GM18511 (cell line): ENCODE measurements around the gene MAPK8IP3.

Experiments used
- ATAC-seq: cut with Tn5 transposase; IDR thresholded peaks from one replicate; pipeline ENCODE4 v1.9.1; 2021; ENCODE audit warnings: mild to moderate bottlenecking, moderate library complexity; ENCODE audit not compliant: unreplicated experiment

The MAPK8IP3 gene

GRCh38 chr16:1772908-1773702 lies 67.1 kb downstream of the MAPK8IP3 start, which contains the start of gene MRPS34:
Gene MRPS34 (minus strand): TSS chr16:1773134. CDS start chr16:1773119, 15 bp downstream.
- ATAC-seq, result peak; percentile 56

DNA sequence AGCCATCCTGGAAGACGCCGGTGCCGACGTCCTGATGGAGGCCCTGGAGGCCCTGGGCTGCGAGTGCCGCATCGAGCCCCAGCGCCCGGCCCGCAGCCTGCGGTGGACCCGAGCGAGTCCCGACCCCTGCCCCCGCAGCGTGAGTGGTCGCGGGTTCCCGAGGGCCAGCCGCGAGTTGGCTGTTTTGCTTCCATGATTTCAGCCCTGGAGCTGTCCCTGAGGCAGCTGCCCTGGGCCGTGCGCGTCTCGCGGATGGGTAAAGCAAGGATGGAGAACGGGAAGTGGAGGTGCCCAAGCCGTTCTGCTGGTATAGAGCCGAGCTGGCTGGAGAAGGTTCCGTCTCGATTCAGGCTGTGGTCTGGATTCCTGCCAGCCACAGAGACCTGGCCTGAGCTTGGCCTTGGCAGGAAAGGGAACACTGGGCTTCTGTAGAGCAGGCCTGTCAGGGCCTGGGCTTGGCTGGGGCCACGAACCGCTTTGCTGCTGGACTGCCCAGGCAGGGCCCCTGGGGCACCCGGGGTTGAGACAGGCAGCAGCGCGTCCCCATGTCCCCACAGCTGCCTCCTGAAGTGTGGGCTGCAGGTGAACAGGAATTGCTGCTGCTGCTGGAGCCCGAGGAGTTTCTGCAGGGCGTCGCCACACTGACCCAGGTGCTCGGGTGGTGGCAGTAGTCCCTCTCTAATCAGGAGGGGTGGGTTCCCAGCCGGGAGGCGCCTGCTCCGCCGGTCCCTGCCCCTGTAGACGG lies 67.9 kb downstream of the MAPK8IP3 start:
- ATAC-seq, result no peak

- no peak for ATAC-seq
These were observed 68.4 kb downstream of the MAPK8IP3 start for GRCh38 chr16:1774448-1774780.

DNA sequence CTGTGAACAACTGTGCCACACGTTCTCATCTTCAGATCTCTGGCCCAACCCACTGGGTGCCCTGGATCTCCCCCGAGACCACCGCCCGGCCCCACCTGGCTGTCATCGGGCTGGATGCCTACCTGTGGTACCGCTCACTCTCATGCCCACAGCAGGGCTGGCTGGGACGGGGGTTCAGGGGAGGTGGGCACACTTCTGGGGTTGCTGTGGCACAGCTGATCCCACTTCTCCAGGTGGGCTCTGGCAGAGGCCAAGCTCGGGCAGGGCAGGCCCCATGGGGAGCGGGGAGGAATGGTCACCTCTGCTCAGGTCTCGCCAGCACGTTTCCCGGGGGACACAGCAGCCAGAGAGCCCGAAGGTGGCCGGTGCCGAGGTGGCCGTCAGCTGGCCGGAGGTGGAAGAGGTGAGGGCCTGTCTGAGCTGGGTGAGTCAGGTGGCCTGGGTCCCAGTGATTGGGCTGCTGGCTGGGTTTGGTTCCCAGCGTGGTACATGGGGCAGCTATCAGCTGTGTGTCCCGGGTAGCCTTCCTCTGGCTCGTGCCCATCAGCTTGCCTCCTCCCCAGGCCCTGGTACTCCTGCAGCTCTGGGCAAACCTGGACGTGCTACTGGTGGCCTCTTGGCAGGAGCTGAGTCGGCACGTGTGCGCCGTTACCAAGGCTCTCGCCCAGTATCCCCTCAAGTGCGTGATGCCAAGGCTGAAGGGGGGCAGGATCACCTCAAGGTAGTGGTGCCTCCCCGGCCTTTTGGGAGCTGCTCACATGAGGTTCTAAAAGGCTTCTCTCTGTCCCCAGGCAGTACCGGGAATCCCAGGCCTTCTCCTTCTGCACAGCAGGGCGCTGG lies 69.2 kb downstream of the MAPK8IP3 start:
- no peak for ATAC-seq

GRCh38 chr16:1775846-1776671 lies 70.1 kb downstream of the MAPK8IP3 start:
- ATAC-seq, result no peak

- ATAC-seq, result no peak
These were observed 70.6 kb downstream of the MAPK8IP3 start for GRCh38 chr16:1776672-1776955.

DNA sequence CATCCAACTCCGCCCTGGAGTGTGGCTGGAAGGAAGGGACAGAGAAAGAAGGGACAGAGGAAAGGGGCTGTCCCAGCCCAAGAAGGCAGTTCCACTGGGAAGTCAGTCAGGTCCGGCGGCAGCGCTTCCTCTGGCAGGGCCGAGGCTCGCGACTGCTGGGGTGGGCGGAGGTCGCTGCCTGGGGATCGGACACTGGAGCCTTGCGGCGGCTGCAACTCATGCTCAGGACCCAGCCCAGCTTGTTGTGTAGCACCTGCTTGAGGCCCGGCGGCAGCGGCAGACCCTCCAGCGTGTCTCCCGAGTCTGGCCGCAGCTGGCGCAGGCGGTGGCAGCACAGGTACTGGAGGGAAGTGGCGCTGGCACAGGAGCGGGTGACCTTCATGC lies 71.0 kb downstream of the MAPK8IP3 start:
- no peak for ATAC-seq

GRCh38 chr16:1777375-1778199 lies 71.6 kb downstream of the MAPK8IP3 start:
- ATAC-seq, result no peak

GRCh38 chr16:1778200-1779179 lies 72.5 kb downstream of the MAPK8IP3 start:
- no peak for ATAC-seq

- no peak for ATAC-seq
These were observed 73.3 kb downstream of the MAPK8IP3 start for GRCh38 chr16:1779234-1779701.

DNA sequence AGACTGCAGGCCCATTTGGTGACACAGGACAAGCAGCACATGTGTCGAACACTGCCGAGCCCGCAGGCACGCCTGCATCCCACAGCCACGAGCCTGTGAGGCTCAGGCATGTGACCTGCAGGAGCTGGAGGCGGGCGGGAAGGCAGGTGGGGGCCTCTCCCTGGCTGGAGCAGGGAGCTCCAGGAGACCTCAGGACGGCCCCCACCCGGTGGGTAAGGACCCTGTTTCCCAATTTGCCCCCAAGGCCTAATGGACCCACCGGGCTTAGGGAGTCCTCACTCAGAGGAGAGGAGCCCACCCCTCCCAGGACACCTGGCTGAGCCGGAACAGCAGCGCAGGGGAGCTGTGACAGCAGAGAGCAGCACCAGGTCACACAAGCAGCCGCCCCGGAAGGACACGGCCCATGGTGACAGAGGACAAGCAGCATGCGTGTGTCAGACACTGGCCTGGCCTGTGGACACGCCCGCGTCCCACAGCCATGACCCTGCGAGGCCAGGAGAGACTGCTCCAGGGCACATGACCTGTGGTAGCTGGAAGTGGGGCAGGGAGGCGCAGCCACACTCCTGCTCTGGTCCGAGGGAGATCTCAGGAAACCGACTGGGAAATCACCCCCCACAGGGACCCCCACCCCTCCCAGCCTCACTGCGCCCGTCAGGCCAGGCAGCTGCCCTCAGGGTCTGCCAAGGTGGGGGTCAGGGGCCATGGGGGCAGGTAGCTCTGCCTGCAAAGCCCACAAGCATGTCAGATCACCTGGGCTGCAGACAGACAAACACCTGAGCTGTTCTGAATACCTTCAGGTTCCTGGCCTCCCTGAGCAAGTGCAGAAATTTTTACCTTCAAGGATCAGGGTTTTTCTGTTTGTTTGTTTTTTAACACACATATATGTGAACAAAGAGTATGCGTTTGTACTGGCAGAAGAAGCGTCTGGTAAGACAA lies 74.0 kb downstream of the MAPK8IP3 start:
- ATAC-seq, result no peak

GRCh38 chr16:1780677-1781072 lies 74.7 kb downstream of the MAPK8IP3 start:
- ATAC-seq, result no peak

DNA sequence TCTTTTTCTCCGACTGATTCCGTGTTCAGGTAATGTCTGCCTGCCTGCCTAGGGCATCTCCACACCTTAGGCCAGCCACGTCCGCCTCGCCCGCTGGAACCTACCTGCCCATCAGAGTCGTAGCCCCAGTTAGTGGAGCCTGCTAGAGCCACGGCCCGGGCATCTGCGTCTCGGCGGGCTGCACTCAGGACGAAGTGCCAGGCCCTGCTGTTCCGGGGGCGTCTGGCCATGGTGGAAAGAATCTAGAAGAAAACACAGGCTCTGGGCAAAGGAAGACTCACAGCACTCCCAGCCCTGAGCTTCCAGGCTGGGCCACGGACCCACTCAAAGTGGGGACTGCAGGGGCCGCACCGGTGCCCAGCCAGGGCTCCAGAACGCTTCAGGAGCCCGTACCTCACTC lies 75.3 kb downstream of the MAPK8IP3 start:
- no peak for ATAC-seq

GRCh38 chr16:1781758-1782407 lies 75.9 kb downstream of the MAPK8IP3 start:
- peak; percentile 13 for ATAC-seq

DNA sequence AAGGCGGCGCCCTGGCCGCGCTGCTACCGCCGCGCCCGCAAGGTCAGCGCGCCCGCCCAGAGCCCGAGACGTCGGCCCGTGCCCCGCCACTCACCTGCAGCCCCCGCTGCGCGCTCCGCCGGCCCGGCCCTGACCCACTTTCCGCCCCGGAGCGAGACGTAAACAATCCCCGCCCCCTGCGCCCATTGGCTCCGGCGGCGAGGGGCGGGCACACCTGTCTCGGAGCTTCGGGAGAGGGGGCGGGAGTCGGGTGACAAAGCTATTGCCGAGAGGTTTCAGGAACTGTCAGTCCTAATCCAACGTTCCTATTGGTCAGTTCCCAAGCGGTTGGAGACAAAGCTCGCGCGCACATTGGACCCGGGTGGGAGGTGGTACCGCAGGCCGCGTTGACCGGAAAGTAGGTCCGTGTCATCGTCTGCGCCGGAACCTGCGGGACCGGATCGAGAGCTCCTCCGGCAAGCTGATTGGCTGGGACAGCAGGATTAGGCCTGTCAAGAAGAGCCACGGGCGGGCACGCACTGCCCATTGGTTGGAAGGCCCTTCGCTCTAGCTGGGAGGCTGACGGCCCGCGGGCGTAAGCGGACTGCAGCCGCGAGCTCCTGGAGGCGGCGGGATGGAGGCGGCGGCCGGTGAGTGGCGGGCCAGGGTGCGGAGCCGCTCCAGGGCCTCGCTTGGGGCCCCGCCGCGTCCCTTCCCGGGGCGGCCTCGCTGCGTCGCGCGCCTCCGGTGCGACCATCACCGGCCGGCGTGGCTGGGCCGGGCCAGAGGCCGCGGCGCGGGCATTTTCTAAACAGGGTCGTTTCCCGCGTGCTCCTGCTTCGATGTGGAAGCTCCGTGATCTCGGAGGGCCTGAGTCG lies 76.6 kb downstream of the MAPK8IP3 start, which contains the start of the genes NUBP2 and SPSB3:
Gene NUBP2 (plus strand): TSS at position 553 of the 857 bp plus-strand sequence. CDS start 61 bp downstream, at position 614.
Gene SPSB3 (minus strand): TSS at position 164 of the 857 bp plus-strand sequence. CDS start 1,088 bp downstream, outside the sequence.
- peak; percentile 90 for ATAC-seq
